Activated naive CD8-positive, alpha-beta T cell treated with anti-CD3 and anti-CD28 coated beads for 36 hours (primary cell): ENCODE data around the gene SPTBN5. TPM values are rescaled to one million over a fixed set of nuclear protein-coding genes. Genes with fewer than 3 reads are reported as not detected.
A peak's percentile ranks its signal among the peaks of the same experiment; 100 is the strongest.

ENCODE experiments used
- DNase-seq: peaks from one replicate; pipeline ENCODE4 v3.0.0; 2021
- H3K27ac Mint-ChIP-seq: one replicate; pipeline ENCODE4 v1.8.0; 2022; ENCODE audit warnings: mild to moderate bottlenecking, moderate library complexity, mixed read lengths
- H3K27me3 Mint-ChIP-seq: one replicate; pipeline ENCODE4 v1.8.0; 2022; ENCODE audit warnings: mild to moderate bottlenecking, mixed read lengths
- H3K36me3 Mint-ChIP-seq: one replicate; pipeline ENCODE4 v1.8.0; 2021; ENCODE audit warnings: mild to moderate bottlenecking, mixed read lengths
- H3K4me1 Mint-ChIP-seq: one replicate; pipeline ENCODE4 v1.8.0; 2021; ENCODE audit warnings: mixed read lengths
- H3K4me3 Mint-ChIP-seq: one replicate; pipeline ENCODE4 v1.8.0; 2022; ENCODE audit warnings: mild to moderate bottlenecking, moderate library complexity, mixed read lengths
- H3K9me3 Mint-ChIP-seq: one replicate; pipeline ENCODE4 v1.8.0; 2022; ENCODE audit warnings: mixed read lengths
- total RNA-seq, 2 experiments: library from RNA; stranded (reverse); gene quantifications; one replicate each; pipeline ENCODE4 v1.2.3, GENCODE V29; 2021

SPTBN5 gene
- total RNA-seq, result under 1 TPM; 0.19 to 0.30 TPM

GRCh38 chr15:41893422-41894250, at the start of gene SPTBN5:
Gene SPTBN5 (minus strand): TSS chr15:41894053. CDS start chr15:41893497, 556 bp downstream.
- Mint-ChIP-seq H3K4me1 (peaks cover 15% of the 10 kb centered on the region), H3K4me3 (peak within 1 kb of the TSS; percentile 56), H3K27ac (peak within 1 kb of the TSS; percentile 68), H3K27me3 (no peaks in the 10 kb centered on the region), H3K9me3 (no peaks in the 10 kb centered on the region), H3K36me3 (no peaks in the 10 kb centered on the region)
- DNase-seq, result no peak

- peaks cover 10% of the 10 kb centered on the region for H3K36me3 Mint-ChIP-seq
- no peak for DNase-seq
- H3K9me3 Mint-ChIP-seq, result no peaks in the 10 kb centered on the region
- no peak overlapping the region for H3K27ac Mint-ChIP-seq
- no peak overlapping the region for H3K4me3 Mint-ChIP-seq
- no peaks in the 10 kb centered on the region for H3K27me3 Mint-ChIP-seq
- H3K4me1 Mint-ChIP-seq, result peaks cover 19% of the 10 kb centered on the region
Measured at GRCh38 chr15:41942886-41943285, 49.0 kb upstream of the SPTBN5 start.

- Mint-ChIP-seq H3K27me3 (no peaks in the 10 kb centered on the region), H3K4me1 (peaks cover 29% of the 10 kb centered on the region), H3K4me3 (no peak overlapping the region), H3K36me3 (peaks cover 19% of the 10 kb centered on the region), H3K27ac (no peak overlapping the region), H3K9me3 (peaks cover 2% of the 10 kb centered on the region)
- no peak for DNase-seq
Measured at GRCh38 chr15:41941644-41942415, 48.0 kb upstream of the SPTBN5 start.

GRCh38 chr15:41940441-41940857, 46.6 kb upstream of the SPTBN5 start:
- H3K9me3 Mint-ChIP-seq, result peaks cover 2% of the 10 kb centered on the region
- peaks cover 31% of the 10 kb centered on the region for H3K36me3 Mint-ChIP-seq
- H3K27me3 Mint-ChIP-seq, result no peaks in the 10 kb centered on the region
- peaks cover 43% of the 10 kb centered on the region for H3K4me1 Mint-ChIP-seq
- H3K4me3 Mint-ChIP-seq, result no peak overlapping the region
- peak overlapping the region; percentile 73 for H3K27ac Mint-ChIP-seq
- peak; percentile 43 for DNase-seq

- peaks cover 2% of the 10 kb centered on the region for H3K9me3 Mint-ChIP-seq
- peaks cover 32% of the 10 kb centered on the region for H3K36me3 Mint-ChIP-seq
- no peak overlapping the region for H3K4me3 Mint-ChIP-seq
- no peak for DNase-seq
- H3K27ac Mint-ChIP-seq, result peak overlapping the region; percentile 73
- H3K27me3 Mint-ChIP-seq, result no peaks in the 10 kb centered on the region
- peaks cover 48% of the 10 kb centered on the region for H3K4me1 Mint-ChIP-seq
Measured at GRCh38 chr15:41939986-41940385, 46.1 kb upstream of the SPTBN5 start.

- Mint-ChIP-seq H3K9me3 (peaks cover 2% of the 10 kb centered on the region), H3K27me3 (no peaks in the 10 kb centered on the region), H3K27ac (peak overlapping the region; percentile 98), H3K4me1 (peaks cover 64% of the 10 kb centered on the region), H3K4me3 (peak overlapping the region; percentile 58), H3K36me3 (peaks cover 32% of the 10 kb centered on the region)
- no peak for DNase-seq
Measured at GRCh38 chr15:41937568-41937923, 43.7 kb upstream of the SPTBN5 start.

GRCh38 chr15:41936649-41937567, 43.1 kb upstream of the SPTBN5 start:
- H3K27ac Mint-ChIP-seq, result peak overlapping the region; percentile 98
- peaks cover 2% of the 10 kb centered on the region for H3K9me3 Mint-ChIP-seq
- peak overlapping the region; percentile 58 for H3K4me3 Mint-ChIP-seq
- H3K27me3 Mint-ChIP-seq, result no peaks in the 10 kb centered on the region
- peaks cover 32% of the 10 kb centered on the region for H3K36me3 Mint-ChIP-seq
- peaks cover 64% of the 10 kb centered on the region for H3K4me1 Mint-ChIP-seq
- DNase-seq, result peak; percentile 70

- peaks cover 63% of the 10 kb centered on the region for H3K4me1 Mint-ChIP-seq
- H3K27me3 Mint-ChIP-seq, result no peaks in the 10 kb centered on the region
- H3K4me3 Mint-ChIP-seq, result peak overlapping the region; percentile 58
- H3K36me3 Mint-ChIP-seq, result peaks cover 32% of the 10 kb centered on the region
- peaks cover 2% of the 10 kb centered on the region for H3K9me3 Mint-ChIP-seq
- H3K27ac Mint-ChIP-seq, result peak overlapping the region; percentile 98
- DNase-seq, result no peak
Measured at GRCh38 chr15:41936155-41936554, 42.3 kb upstream of the SPTBN5 start.

GRCh38 chr15:41935566-41936020, 41.7 kb upstream of the SPTBN5 start:
- H3K9me3 Mint-ChIP-seq, result peaks cover 2% of the 10 kb centered on the region
- H3K36me3 Mint-ChIP-seq, result peaks cover 30% of the 10 kb centered on the region
- H3K4me3 Mint-ChIP-seq, result peak overlapping the region; percentile 38
- peak; percentile 21 for DNase-seq
- peaks cover 57% of the 10 kb centered on the region for H3K4me1 Mint-ChIP-seq
- H3K27ac Mint-ChIP-seq, result peak overlapping the region; percentile 98
- H3K27me3 Mint-ChIP-seq, result no peaks in the 10 kb centered on the region

- Mint-ChIP-seq H3K9me3 (peaks cover 2% of the 10 kb centered on the region), H3K4me3 (peak overlapping the region; percentile 62), H3K36me3 (peaks cover 26% of the 10 kb centered on the region), H3K27me3 (no peaks in the 10 kb centered on the region), H3K4me1 (peaks cover 58% of the 10 kb centered on the region), H3K27ac (peak overlapping the region; percentile 98)
- DNase-seq, result peak; percentile 64
Measured at GRCh38 chr15:41934843-41935242, 41.0 kb upstream of the SPTBN5 start.

GRCh38 chr15:41933771-41934170, 39.9 kb upstream of the SPTBN5 start:
- no peaks in the 10 kb centered on the region for H3K27me3 Mint-ChIP-seq
- peaks cover 2% of the 10 kb centered on the region for H3K9me3 Mint-ChIP-seq
- peak overlapping the region; percentile 98 for H3K27ac Mint-ChIP-seq
- H3K4me3 Mint-ChIP-seq, result no peak overlapping the region
- DNase-seq, result no peak
- peaks cover 66% of the 10 kb centered on the region for H3K4me1 Mint-ChIP-seq
- peaks cover 26% of the 10 kb centered on the region for H3K36me3 Mint-ChIP-seq

- Mint-ChIP-seq H3K27me3 (no peaks in the 10 kb centered on the region), H3K9me3 (peaks cover 2% of the 10 kb centered on the region), H3K4me3 (no peak overlapping the region), H3K4me1 (peaks cover 65% of the 10 kb centered on the region), H3K27ac (no peak overlapping the region), H3K36me3 (peaks cover 26% of the 10 kb centered on the region)
- DNase-seq, result no peak
Measured at GRCh38 chr15:41933326-41933725, 39.5 kb upstream of the SPTBN5 start.

- peaks cover 2% of the 10 kb centered on the region for H3K9me3 Mint-ChIP-seq
- H3K4me1 Mint-ChIP-seq, result peaks cover 61% of the 10 kb centered on the region
- H3K27me3 Mint-ChIP-seq, result no peaks in the 10 kb centered on the region
- no peak overlapping the region for H3K4me3 Mint-ChIP-seq
- peaks cover 23% of the 10 kb centered on the region for H3K36me3 Mint-ChIP-seq
- no peak overlapping the region for H3K27ac Mint-ChIP-seq
- DNase-seq, result no peak
Measured at GRCh38 chr15:41932511-41933289, 38.8 kb upstream of the SPTBN5 start.

- H3K27me3 Mint-ChIP-seq, result no peaks in the 10 kb centered on the region
- H3K27ac Mint-ChIP-seq, result no peak overlapping the region
- peaks cover 1% of the 10 kb centered on the region for H3K9me3 Mint-ChIP-seq
- peaks cover 55% of the 10 kb centered on the region for H3K4me1 Mint-ChIP-seq
- DNase-seq, result no peak
- H3K4me3 Mint-ChIP-seq, result no peak overlapping the region
- peaks cover 17% of the 10 kb centered on the region for H3K36me3 Mint-ChIP-seq
Measured at GRCh38 chr15:41932101-41932500, 38.2 kb upstream of the SPTBN5 start.
